Measurements from ENCODE around the gene TMPRSS6.

TMPRSS6 gene

GRCh38 chr22:37139762-37140161 is 30.2 kb upstream of the TMPRSS6 start:
- no peak for DNase-seq (ENCODE audit: low spot score)
- TF ChIP-seq CTCF (IDR thresholded peaks at IDR 0.05; ENCODE audit: extremely low read depth, missing control alignments): no peak

- DNase-seq (ENCODE audit: low spot score): no peak
- TF ChIP-seq CTCF (IDR thresholded peaks at IDR 0.05; ENCODE audit: extremely low read depth, missing control alignments): no peak
These were observed 29.5 kb upstream of the TMPRSS6 start for GRCh38 chr22:37138849-37139561.

- no peak for DNase-seq (ENCODE audit: low spot score)
These were observed 28.6 kb upstream of the TMPRSS6 start for GRCh38 chr22:37137903-37138665.

GRCh38 chr22:37137131-37137530 is 27.6 kb upstream of the TMPRSS6 start:
- TF ChIP-seq CTCF (IDR thresholded peaks at IDR 0.05; ENCODE audit: extremely low read depth, missing control alignments): no peak
- no peak for DNase-seq (ENCODE audit: low spot score)

More at GRCh38 chr22:37137903-37138665, 28.6 kb upstream of the TMPRSS6 start:
- TF ChIP-seq CTCF (IDR thresholded peaks at IDR 0.05; ENCODE audit: extremely low read depth, missing control alignments): no peak

GRCh38 chr22:37135023-37135422 is 25.5 kb upstream of the TMPRSS6 start:
- no peak for DNase-seq (ENCODE audit: low spot score)
- no peak for TF ChIP-seq CTCF (IDR thresholded peaks at IDR 0.05; ENCODE audit: extremely low read depth, missing control alignments)

- TF ChIP-seq CTCF (IDR thresholded peaks at IDR 0.05; ENCODE audit: extremely low read depth, missing control alignments): no peak
- DNase-seq (ENCODE audit: low spot score): no peak
These were observed 23.9 kb upstream of the TMPRSS6 start for GRCh38 chr22:37133304-37134018.

- DNase-seq (ENCODE audit: low spot score): no peak
- TF ChIP-seq CTCF (IDR thresholded peaks at IDR 0.05; ENCODE audit: extremely low read depth, missing control alignments): no peak
These were observed 23.3 kb upstream of the TMPRSS6 start for GRCh38 chr22:37132773-37133172.

All from GM20000 (cell line).